HCT116 (cell line): ENCODE measurements around the gene MEGF8. TPM values are rescaled to one million over a fixed set of nuclear protein-coding genes. Genes with fewer than 3 reads are reported as not detected.

Experiments
- ATAC-seq: fragments of 200-7000 bp; cut with Tn5 transposase; 2 replicates; pipeline ENCODE4 v1.9.1; 2020; ENCODE audit warnings: mild to moderate bottlenecking, moderate library complexity
- BruUV-seq: library from RNA; stranded (reverse); fragments of 400-500 nt; replicated peaks from 2 replicates; lab custom pipeline; 2021; lab: Mats Ljungman, UMichigan
- CTCF ChIA-PET: fragments of 300-600 bp; sonication (Branson Sonifier 250); formaldehyde crosslinking; loops from one replicate; lab custom pipeline; 2021; ENCODE audit warnings: antibody characterized with exemption; lab: Charles Lee
- POLR2A ChIA-PET: fragments of 300-600, 350-600 bp; sonication (Branson Sonifier 250); formaldehyde crosslinking; loops from one replicate; lab custom pipeline; 2021; ENCODE audit warnings: antibody characterized with exemption; lab: Charles Lee
- RAD21 ChIA-PET, 2 experiments: fragments of 300-600 bp; sonication (Branson Sonifier 250); formaldehyde crosslinking; loops; one replicate each; lab custom pipeline; 2023; ENCODE audit warnings: low total read pairs in 2 of 2; ENCODE audit not compliant: uncharacterized antibody in 2 of 2, unreplicated experiment in 2 of 2, low non-redundant PET in 1 of 2; lab: Charles Lee
- DNase-seq: peaks from one replicate; pipeline ENCODE4 v3.0.0-alpha.2; 2010; ENCODE audit warnings: low read depth, low spot score
- H2AFZ ChIP-seq: fragments of 200-600 bp; shearing (Covaris generic), sonication (generic); 2 replicates; pipeline ENCODE4 v1.6.1; 2017; ENCODE audit warnings: low read depth, mixed run types, mixed read lengths, antibody characterized with exemption, low read length; ENCODE audit not compliant: poor library complexity, severe bottlenecking
- H3K27ac ChIP-seq: 2 replicates; pipeline ENCODE4 v1.5.1; 2012; ENCODE audit warnings: low read depth, low read length
- H3K27me3 ChIP-seq: fragments of 200-600 bp; sonication (generic); 2 replicates; pipeline ENCODE4 v1.6.1; 2016; ENCODE audit warnings: mixed run types, low read length, mixed read lengths; ENCODE audit not compliant: insufficient read depth
- H3K36me3 ChIP-seq, 2 experiments: fragments of 200-500 bp in 1 of 2; fragments of 200-600 bp in 1 of 2; sonication (Bioruptor generic) in 1 of 2; sonication (generic) in 1 of 2; 2 replicates each; pipeline versions ENCODE4 v1.5.1 to v1.6.1; 2014 to 2016; ENCODE audit warnings: low read length in 2 of 2, inconsistent platforms in 1 of 2, mixed read lengths in 1 of 2, mixed run types in 1 of 2; ENCODE audit not compliant: insufficient read depth in 2 of 2, control insufficient read depth in 1 of 2
- H3K4me1 ChIP-seq, 2 experiments: fragments of 200-600 bp in 1 of 2; sonication (generic) in 1 of 2; 2 replicates each; pipeline versions ENCODE4 v1.5.1 to v1.6.1; 2012 to 2017; ENCODE audit warnings: low read length in 2 of 2, inconsistent platforms in 1 of 2, mild to moderate bottlenecking in 1 of 2, mixed read lengths in 1 of 2, mixed run types in 1 of 2, moderate library complexity in 1 of 2; ENCODE audit not compliant: insufficient read depth in 2 of 2, control insufficient read depth in 1 of 2
- H3K4me2 ChIP-seq: fragments of 200-600 bp; sonication (generic); 2 replicates; pipeline ENCODE4 v1.6.1; 2017; ENCODE audit warnings: mixed run types, low read length, mixed read lengths
- H3K4me3 ChIP-seq, 2 experiments: fragments of 200-600 bp in 1 of 2; sonication (generic) in 1 of 2; replicated peaks in 1 of 2; 2 replicates each; pipeline ENCODE4 v1.5.1; 2011 to 2016; ENCODE audit warnings: low read length in 2 of 2, control low read depth in 1 of 2, low read depth in 1 of 2, mild to moderate bottlenecking in 1 of 2, mixed read lengths in 1 of 2, mixed run types in 1 of 2
- H3K79me2 ChIP-seq: fragments of 200-600 bp; sonication (generic); 2 replicates; pipeline ENCODE4 v1.6.1; 2017; ENCODE audit warnings: mild to moderate bottlenecking, mixed run types, low read length, moderate library complexity, mixed read lengths; ENCODE audit not compliant: insufficient read depth
- H3K9ac ChIP-seq: fragments of 200-600 bp; sonication (generic); 2 replicates; pipeline ENCODE4 v1.6.1; 2016; ENCODE audit warnings: low read length, mixed read lengths
- H3K9me2 ChIP-seq: fragments of 200-600 bp; sonication (generic), shearing (Covaris generic); 2 replicates; pipeline ENCODE4 v1.6.1; 2017; ENCODE audit warnings: mixed run types, mild to moderate bottlenecking, moderate library complexity; ENCODE audit not compliant: insufficient read depth
- H3K9me3 ChIP-seq, 2 experiments: fragments of 200-500 bp in 1 of 2; fragments of 200-600 bp in 1 of 2; sonication (Bioruptor generic) in 1 of 2; sonication (generic) in 1 of 2; 2 replicates each; pipeline ENCODE4 v1.6.1; 2014 to 2017; ENCODE audit warnings: low read length in 2 of 2, mixed read lengths in 2 of 2, inconsistent platforms in 1 of 2, low read depth in 1 of 2, mild to moderate bottlenecking in 1 of 2, mixed run types in 1 of 2, moderate library complexity in 1 of 2; ENCODE audit not compliant: control insufficient read depth in 1 of 2, insufficient read depth in 1 of 2
- H4K20me1 ChIP-seq: fragments of 200-600 bp; sonication (generic), shearing (Covaris generic); 2 replicates; pipeline ENCODE4 v1.6.1; 2017; ENCODE audit warnings: mixed run types, mild to moderate bottlenecking, moderate library complexity; ENCODE audit not compliant: insufficient read depth
- CBX3 ChIP-seq: IDR thresholded peaks from 2 replicates; pipeline ENCODE4 v1.6.1; 2012; ENCODE audit warnings: low read depth
- EZH2 ChIP-seq: fragments of 200-600 bp; sonication (generic); IDR thresholded peaks from 2 replicates; pipeline ENCODE4 v1.6.1; 2017; ENCODE audit warnings: antibody characterized with exemption, mixed run types
- EZH2phosphoT487 ChIP-seq: fragments of 200-600 bp; IDR thresholded peaks from 2 replicates; pipeline ENCODE4 v1.6.1; 2018; ENCODE audit warnings: antibody characterized with exemption, borderline replicate concordance
- RAD21 ChIP-seq: IDR thresholded peaks from 2 replicates; pipeline ENCODE4 v1.6.1; 2012; ENCODE audit warnings: low read depth, mild to moderate bottlenecking
- YY1 ChIP-seq: IDR thresholded peaks from 2 replicates; pipeline ENCODE4 v1.6.1; 2011; ENCODE audit warnings: low read length, low read depth, moderate library complexity, mild to moderate bottlenecking; ENCODE audit not compliant: insufficient replicate concordance; ENCODE audit errors: extremely low read depth
- ZFX ChIP-seq: fragments of 450-650 bp; IDR thresholded peaks from 2 replicates; pipeline ENCODE4 v1.6.1; 2017
- intact Hi-C: fragments of 100-400 bp; cut with micrococcal nuclease; formaldehyde crosslinking; loops from 2 replicates; pipeline ENCODE4 v1.10.0; 2022
- total RNA-seq: library from RNA; stranded (reverse); gene quantifications from one replicate; pipeline ENCODE4 v1.2.1, GENCODE V29; 2021; ENCODE audit not compliant: unreplicated experiment
- TF ChIP-seq, protein P1 (sequence below): IDR thresholded peaks from 2 replicates; pipeline ENCODE4 v1.6.1; 2012; ENCODE audit warnings: low read depth
- TF ChIP-seq, protein P2 (sequence below): IDR thresholded peaks from 2 replicates; pipeline ENCODE4 v1.6.1; 2012

Gene MEGF8
- total RNA-seq, 1 experiment from 2014 or later, result 24.0 TPM

DNA sequence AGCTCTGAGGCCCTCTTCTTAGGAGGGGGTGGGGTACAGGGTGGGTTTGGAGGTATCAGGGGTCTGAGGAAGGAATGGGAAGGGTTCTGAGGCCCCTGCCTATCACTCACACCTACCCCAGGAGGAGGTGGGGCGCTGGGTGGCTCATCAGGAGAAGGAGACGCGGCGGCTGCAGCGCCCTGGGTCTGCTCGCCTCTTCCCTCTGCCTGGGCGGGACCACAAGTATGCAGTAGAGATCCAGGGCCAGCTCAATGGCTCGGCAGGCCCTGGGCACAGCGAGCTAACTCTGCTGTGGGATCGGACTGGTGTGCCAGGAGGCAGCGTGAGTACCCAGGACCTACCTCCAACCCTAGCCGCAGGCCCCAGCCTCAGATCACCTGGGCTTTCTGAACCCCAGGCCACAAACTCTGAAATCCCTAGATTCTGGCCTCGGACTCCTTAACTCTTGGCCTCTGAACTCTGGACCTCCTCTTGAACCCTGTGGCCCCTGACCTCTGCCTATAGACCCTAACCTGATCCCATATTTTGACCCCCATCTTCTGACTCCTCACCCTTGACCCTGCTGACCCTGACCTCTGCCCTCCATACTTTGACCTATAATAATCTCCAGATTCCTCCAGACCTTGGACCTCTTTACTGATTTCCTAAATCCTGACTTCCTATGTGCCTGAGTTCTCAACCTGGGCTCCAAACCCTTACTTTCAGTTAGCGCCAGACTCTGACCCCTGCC, 24.1 kb downstream of the MEGF8 start:
- Histone ChIP-seq H3K27ac (no peak overlapping the region), H3K27me3 (no peaks in the 10 kb centered on the region), H3K9me2 (no peaks in the 10 kb centered on the region), H3K4me1 (no peaks in the 10 kb centered on the region), H3K9ac (no peak overlapping the region), H4K20me1 (no peaks in the 10 kb centered on the region), H3K4me3 (no peak overlapping the region), H3K36me3 (no peaks in the 10 kb centered on the region; a peak in 1 of 4 replicates), H3K9me3 (no peaks in the 10 kb centered on the region), H3K4me2 (no peak overlapping the region), H3K79me2 (no peaks in the 10 kb centered on the region), H2AFZ (no peak overlapping the region)
- RAD21 ChIA-PET, result no interaction called here
- CTCF ChIA-PET, result no interaction called here
- POLR2A ChIA-PET, result no interaction called here
- no peak for TF ChIP-seq EZH2phosphoT487
- no peak for TF ChIP-seq RAD21
- no peak for TF ChIP-seq ZFX
- TF ChIP-seq, protein P1, sequence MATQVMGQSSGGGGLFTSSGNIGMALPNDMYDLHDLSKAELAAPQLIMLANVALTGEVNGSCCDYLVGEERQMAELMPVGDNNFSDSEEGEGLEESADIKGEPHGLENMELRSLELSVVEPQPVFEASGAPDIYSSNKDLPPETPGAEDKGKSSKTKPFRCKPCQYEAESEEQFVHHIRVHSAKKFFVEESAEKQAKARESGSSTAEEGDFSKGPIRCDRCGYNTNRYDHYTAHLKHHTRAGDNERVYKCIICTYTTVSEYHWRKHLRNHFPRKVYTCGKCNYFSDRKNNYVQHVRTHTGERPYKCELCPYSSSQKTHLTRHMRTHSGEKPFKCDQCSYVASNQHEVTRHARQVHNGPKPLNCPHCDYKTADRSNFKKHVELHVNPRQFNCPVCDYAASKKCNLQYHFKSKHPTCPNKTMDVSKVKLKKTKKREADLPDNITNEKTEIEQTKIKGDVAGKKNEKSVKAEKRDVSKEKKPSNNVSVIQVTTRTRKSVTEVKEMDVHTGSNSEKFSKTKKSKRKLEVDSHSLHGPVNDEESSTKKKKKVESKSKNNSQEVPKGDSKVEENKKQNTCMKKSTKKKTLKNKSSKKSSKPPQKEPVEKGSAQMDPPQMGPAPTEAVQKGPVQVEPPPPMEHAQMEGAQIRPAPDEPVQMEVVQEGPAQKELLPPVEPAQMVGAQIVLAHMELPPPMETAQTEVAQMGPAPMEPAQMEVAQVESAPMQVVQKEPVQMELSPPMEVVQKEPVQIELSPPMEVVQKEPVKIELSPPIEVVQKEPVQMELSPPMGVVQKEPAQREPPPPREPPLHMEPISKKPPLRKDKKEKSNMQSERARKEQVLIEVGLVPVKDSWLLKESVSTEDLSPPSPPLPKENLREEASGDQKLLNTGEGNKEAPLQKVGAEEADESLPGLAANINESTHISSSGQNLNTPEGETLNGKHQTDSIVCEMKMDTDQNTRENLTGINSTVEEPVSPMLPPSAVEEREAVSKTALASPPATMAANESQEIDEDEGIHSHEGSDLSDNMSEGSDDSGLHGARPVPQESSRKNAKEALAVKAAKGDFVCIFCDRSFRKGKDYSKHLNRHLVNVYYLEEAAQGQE, result no peak
- TF ChIP-seq YY1, result no peak
- TF ChIP-seq CBX3, result no peak
- TF ChIP-seq, protein P2, sequence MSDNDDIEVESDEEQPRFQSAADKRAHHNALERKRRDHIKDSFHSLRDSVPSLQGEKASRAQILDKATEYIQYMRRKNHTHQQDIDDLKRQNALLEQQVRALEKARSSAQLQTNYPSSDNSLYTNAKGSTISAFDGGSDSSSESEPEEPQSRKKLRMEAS, result no peak
- TF ChIP-seq EZH2, result no peak
- ATAC-seq (no peak), DNase-seq (no peak)
- intact Hi-C loops, result no loop called here
- BruUV-seq, result no TSS peak
